Hematopoietic multipotent progenitor cell treated with erythropoietin and hydrocortisone succinate and interleukin-3 and kit ligand, for 8 days (in vitro differentiated cells): ENCODE results near the gene AGTRAP.
A peak's percentile ranks its signal among the peaks of the same experiment; 100 is the strongest.

Source experiments
- DNase-seq: peaks from one replicate; pipeline ENCODE4 v3.0.0-alpha.2; 2015

AGTRAP gene

GRCh38 chr1:11784993-11785769 lies 49.2 kb downstream of the AGTRAP start:
- peak; percentile 60 for DNase-seq

- no peak for DNase-seq
Observed at GRCh38 chr1:11786168-11786567, 50.2 kb downstream of the AGTRAP start.

GRCh38 chr1:11787251-11787803 lies 51.4 kb downstream of the AGTRAP start:
- DNase-seq: no peak

GRCh38 chr1:11787804-11788436 lies 52.0 kb downstream of the AGTRAP start:
- no peak for DNase-seq

GRCh38 chr1:11788549-11789053 lies 52.7 kb downstream of the AGTRAP start:
- DNase-seq: no peak

GRCh38 chr1:11789126-11790067 lies 53.5 kb downstream of the AGTRAP start:
- no peak for DNase-seq

- no peak for DNase-seq
Observed at GRCh38 chr1:11790101-11790879, 54.4 kb downstream of the AGTRAP start.

- DNase-seq: peak; percentile 71
Observed at GRCh38 chr1:11790880-11791715, 55.2 kb downstream of the AGTRAP start.

- DNase-seq: no peak
Observed at GRCh38 chr1:11792106-11792505, 56.2 kb downstream of the AGTRAP start.

- no peak for DNase-seq
Observed at GRCh38 chr1:11793819-11794218, 57.9 kb downstream of the AGTRAP start.

- no peak for DNase-seq
Observed at GRCh38 chr1:11794446-11795237, 58.7 kb downstream of the AGTRAP start.

GRCh38 chr1:11795238-11795890 lies 59.4 kb downstream of the AGTRAP start:
- DNase-seq: no peak

- peak; percentile 80 for DNase-seq
Observed at GRCh38 chr1:11796036-11796828, 60.3 kb downstream of the AGTRAP start.

- DNase-seq: peak; percentile 93
Observed at GRCh38 chr1:11797525-11798216, 61.7 kb downstream of the AGTRAP start.

GRCh38 chr1:11799099-11799498 lies 63.2 kb downstream of the AGTRAP start:
- DNase-seq: no peak

- no peak for DNase-seq
Observed at GRCh38 chr1:11799896-11800295, 64.0 kb downstream of the AGTRAP start.

- no peak for DNase-seq
Observed at GRCh38 chr1:11800391-11800755, 64.4 kb downstream of the AGTRAP start.
